ENCODE data around the gene KCNH6. TPM values are rescaled to one million over a fixed set of nuclear protein-coding genes. Genes with fewer than 3 reads are reported as not detected.

Gene KCNH6
- total RNA-seq, 2 donors from 2014 or later = 0.47 to 0.80 TPM

DNA sequence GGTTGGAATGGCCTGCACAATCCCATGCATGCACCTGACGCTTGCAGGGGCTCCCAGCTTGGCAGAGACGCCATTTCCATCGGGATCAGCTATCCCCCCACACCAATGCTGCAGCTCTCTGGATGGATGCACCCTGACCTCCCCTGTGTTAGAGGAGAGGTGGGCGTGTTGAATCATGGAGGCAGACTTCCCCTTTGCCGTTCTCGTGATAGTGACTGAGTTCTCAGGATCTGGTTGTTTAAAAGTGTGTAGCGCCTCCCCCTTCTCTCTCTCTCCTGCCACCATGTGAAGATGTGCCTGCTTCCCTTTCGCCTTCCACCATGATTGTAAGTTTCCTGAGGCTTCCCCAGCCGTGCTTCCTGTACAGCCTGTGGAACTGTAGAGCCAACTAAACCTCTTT lies 17.8 kb upstream of the KCNH6 start:
- Histone ChIP-seq H3K4me1 (no peaks in the 10 kb centered on the region), H3K9me3 (no peaks in the 10 kb centered on the region), H3K36me3 (no peaks in the 10 kb centered on the region), H3K27ac (no peak overlapping the region), H3K9ac (ENCODE audit: low read depth in 2 of 2, low read length in 2 of 2) (no peak overlapping the region), H3K27me3 (no peaks in the 10 kb centered on the region), H3K4me3 (no peak overlapping the region)
- intact Hi-C loops (cut with DNase I) = no loop called here
- DNase-seq = no peak
- TF ChIP-seq, protein P1, sequence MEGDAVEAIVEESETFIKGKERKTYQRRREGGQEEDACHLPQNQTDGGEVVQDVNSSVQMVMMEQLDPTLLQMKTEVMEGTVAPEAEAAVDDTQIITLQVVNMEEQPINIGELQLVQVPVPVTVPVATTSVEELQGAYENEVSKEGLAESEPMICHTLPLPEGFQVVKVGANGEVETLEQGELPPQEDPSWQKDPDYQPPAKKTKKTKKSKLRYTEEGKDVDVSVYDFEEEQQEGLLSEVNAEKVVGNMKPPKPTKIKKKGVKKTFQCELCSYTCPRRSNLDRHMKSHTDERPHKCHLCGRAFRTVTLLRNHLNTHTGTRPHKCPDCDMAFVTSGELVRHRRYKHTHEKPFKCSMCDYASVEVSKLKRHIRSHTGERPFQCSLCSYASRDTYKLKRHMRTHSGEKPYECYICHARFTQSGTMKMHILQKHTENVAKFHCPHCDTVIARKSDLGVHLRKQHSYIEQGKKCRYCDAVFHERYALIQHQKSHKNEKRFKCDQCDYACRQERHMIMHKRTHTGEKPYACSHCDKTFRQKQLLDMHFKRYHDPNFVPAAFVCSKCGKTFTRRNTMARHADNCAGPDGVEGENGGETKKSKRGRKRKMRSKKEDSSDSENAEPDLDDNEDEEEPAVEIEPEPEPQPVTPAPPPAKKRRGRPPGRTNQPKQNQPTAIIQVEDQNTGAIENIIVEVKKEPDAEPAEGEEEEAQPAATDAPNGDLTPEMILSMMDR (IDR thresholded peaks at IDR 0.05) = no peak

DNA sequence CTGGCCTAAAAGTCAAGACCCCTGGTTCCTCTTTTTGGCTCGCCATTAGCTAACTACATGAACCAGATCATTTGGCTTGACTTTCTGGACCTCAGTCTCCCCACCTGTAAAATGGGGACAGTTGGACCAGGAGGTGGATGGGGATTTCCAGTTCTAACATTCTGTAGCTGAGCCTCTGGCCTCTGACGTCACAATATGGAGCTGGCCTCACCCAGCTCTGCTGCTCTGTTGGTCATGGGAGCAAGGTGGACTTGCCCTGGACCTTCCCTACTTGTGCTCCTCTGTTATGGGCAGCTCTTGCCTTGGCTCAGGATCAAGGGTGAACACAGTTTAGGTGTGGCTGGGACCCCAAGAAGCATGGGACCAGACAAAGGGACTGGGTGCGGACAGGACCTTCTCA lies 16.5 kb upstream of the KCNH6 start:
- intact Hi-C loops (cut with DNase I) = no loop called here
- H3K4me1 ChIP-seq = no peaks in the 10 kb centered on the region
- no peak overlapping the region for H3K4me3 ChIP-seq
- TF ChIP-seq, protein P1 (IDR thresholded peaks at IDR 0.05) = no peak
- no peaks in the 10 kb centered on the region for H3K27me3 ChIP-seq
- H3K36me3 ChIP-seq = no peaks in the 10 kb centered on the region
- no peak for DNase-seq
- H3K27ac ChIP-seq = no peak overlapping the region
- no peaks in the 10 kb centered on the region for H3K9me3 ChIP-seq
- no peak overlapping the region for H3K9ac ChIP-seq (ENCODE audit: low read depth in 2 of 2, low read length in 2 of 2)

DNA sequence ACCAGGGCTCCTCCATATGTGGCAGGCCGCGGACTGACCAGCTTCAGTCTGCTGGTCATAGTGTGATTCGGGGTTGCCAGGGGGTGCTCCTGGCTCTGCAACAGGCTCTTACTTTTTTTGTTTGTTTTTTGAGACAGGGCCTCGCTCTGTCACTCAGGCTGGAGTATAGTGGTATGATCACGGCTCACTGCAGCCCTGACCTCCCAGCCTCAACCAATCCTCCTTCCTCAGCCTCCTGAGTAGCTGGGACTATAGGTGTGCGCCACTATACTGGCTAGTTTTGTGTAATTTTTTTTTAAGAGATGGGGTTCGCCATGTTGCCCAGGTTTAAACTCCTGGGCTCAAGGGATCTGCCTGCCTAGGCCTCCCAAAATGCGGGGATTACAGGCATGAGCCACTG lies 11.8 kb upstream of the KCNH6 start:
- Histone ChIP-seq H3K27me3 (no peaks in the 10 kb centered on the region), H3K4me3 (no peak overlapping the region), H3K27ac (no peak overlapping the region), H3K9me3 (no peaks in the 10 kb centered on the region), H3K36me3 (no peaks in the 10 kb centered on the region), H3K4me1 (no peaks in the 10 kb centered on the region), H3K9ac (ENCODE audit: low read depth in 2 of 2, low read length in 2 of 2) (no peak overlapping the region)
- TF ChIP-seq, protein P1 (IDR thresholded peaks at IDR 0.05) = no peak
- no peak for DNase-seq
- intact Hi-C loops (cut with DNase I) = no loop called here

DNA sequence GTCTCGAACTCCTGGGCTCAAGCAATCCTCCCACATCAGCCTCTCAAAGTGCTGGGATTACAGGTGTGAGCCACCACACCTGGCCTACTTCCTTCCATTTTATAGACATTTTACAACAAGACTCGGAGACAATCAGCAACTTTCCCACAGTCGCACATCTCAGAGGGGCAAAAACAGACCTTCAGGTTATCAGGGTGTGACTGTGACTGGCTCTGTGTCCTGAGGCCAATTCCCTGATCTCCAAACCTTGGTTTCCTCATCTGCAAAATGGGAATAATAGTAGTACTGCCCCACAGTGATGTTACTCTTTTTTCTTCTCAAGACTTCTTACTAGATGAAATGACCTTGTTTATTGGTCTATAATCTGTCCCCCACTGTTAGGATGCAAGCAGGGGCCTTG lies 10.8 kb upstream of the KCNH6 start:
- intact Hi-C loops (cut with DNase I) = no loop called here
- H3K27ac ChIP-seq = no peak overlapping the region
- TF ChIP-seq, protein P1 (IDR thresholded peaks at IDR 0.05) = no peak

DNA sequence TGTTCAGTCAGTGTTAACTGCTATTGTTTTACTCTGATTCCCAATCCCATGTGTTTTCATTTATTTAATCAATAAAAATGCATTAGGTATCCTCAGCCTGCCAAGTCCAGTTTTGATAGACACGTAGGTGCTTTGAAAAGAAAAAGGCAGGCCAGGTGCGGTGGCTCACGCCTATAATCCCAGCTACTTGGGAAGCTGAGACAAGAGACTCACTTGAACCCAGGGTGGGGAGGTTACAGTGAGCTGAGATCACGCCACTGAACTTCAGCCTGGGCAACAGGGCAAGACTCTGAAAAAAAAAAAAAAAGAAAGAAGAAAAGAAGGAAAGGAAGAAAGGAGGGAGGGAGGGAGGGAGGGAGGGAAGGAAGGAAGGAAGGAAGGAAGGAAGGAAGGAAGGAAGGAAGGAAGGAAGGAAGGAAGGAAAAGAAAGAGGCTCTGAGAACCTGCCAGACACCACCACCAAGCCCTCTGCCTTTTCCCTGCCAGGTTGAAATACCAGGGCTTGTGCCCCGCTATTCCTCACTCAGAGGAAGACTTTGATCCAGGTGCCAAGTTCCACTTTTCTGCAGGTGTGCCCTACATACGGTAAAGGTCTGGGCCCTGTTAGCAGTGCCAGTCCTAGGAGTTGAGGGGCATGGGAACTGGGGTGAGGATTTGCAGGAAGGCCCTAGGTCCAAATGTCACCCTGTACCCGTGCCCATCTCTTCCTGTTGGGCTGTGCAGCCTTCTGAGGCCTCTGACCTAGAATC lies 10.1 kb upstream of the KCNH6 start:
- DNase-seq = no peak
- Histone ChIP-seq H3K36me3 (no peaks in the 10 kb centered on the region), H3K4me3 (no peak overlapping the region), H3K27me3 (no peaks in the 10 kb centered on the region), H3K9ac (ENCODE audit: low read depth in 2 of 2, low read length in 2 of 2) (no peak overlapping the region), H3K4me1 (no peaks in the 10 kb centered on the region), H3K9me3 (no peaks in the 10 kb centered on the region), H3K27ac (no peak overlapping the region)
- TF ChIP-seq, protein P1 (IDR thresholded peaks at IDR 0.05) = no peak
- intact Hi-C loops (cut with DNase I) = no loop called here

More for the DNA sequence above, 10.8 kb upstream of the KCNH6 start:
- Histone ChIP-seq H3K9ac (ENCODE audit: low read depth in 2 of 2, low read length in 2 of 2) (no peak overlapping the region), H3K4me3 (no peak overlapping the region), H3K36me3 (no peaks in the 10 kb centered on the region), H3K27me3 (no peaks in the 10 kb centered on the region), H3K9me3 (no peaks in the 10 kb centered on the region), H3K4me1 (no peaks in the 10 kb centered on the region)
- DNase-seq = no peak
